ENCODE data around the gene FOXA2. TPM values are rescaled to one million over a fixed set of nuclear protein-coding genes. Genes with fewer than 3 reads are reported as not detected.
A peak's percentile ranks its signal among the peaks of the same experiment; 100 is the strongest.

The FOXA2 gene
- total and polyA plus RNA-seq, 2 of the 13 experiments (the other 11 are each of a cell fraction or from before 2014, with no cell fraction given) = 8.8 to 12.2 TPM

- TF ChIP-seq ZNF567 (CRISPR knock-in tag; IDR thresholded peaks at IDR 0.05; ENCODE audit: borderline replicate concordance) (peak; percentile 60), IRF9 (CRISPR knock-in tag; IDR thresholded peaks at IDR 0.05; ENCODE audit: borderline replicate concordance) (peak; percentile 58; the same call in 1 of the 2 replicates), ZNF709 (CRISPR knock-in tag; IDR thresholded peaks at IDR 0.05) (no peak), TAF15 (IDR thresholded peaks at IDR 0.05; ENCODE audit: low read depth, low read length, poor library complexity, severe bottlenecking) (no peak), GATAD1 (CRISPR knock-in tag; IDR thresholded peaks at IDR 0.05) (0 out of 2 replicates have a peak, but pooled peaks have one; percentile 11), ATF3 (CRISPR knock-in tag; IDR thresholded peaks at IDR 0.05) (no peak; the same call in 1 of the 2 replicates), IKZF5 (CRISPR knock-in tag; IDR thresholded peaks at IDR 0.05) (no peak; the same call in 1 of the 2 replicates), ZNF451 (CRISPR knock-in tag; IDR thresholded peaks at IDR 0.05) (no peak), ZNF576 (CRISPR knock-in tag; IDR thresholded peaks at IDR 0.05) (no peak), MTF1 (CRISPR knock-in tag; IDR thresholded peaks at IDR 0.05) (no peak), ZSCAN25 (CRISPR knock-in tag; IDR thresholded peaks at IDR 0.05) (peak; percentile 84), CREM (IDR thresholded peaks at IDR 0.05) (peak; percentile 63), CREM (CRISPR knock-in tag; IDR thresholded peaks at IDR 0.05) (no peak), RELA (CRISPR knock-in tag; IDR thresholded peaks at IDR 0.05) (no peak), PRDM15 (CRISPR knock-in tag; IDR thresholded peaks at IDR 0.05) (no peak), ARID2 (CRISPR knock-in tag; IDR thresholded peaks at IDR 0.05; ENCODE audit: borderline replicate concordance) (no peak), ZSCAN5A (CRISPR knock-in tag; IDR thresholded peaks at IDR 0.05; ENCODE audit: borderline replicate concordance) (no peak), MXI1 (IDR thresholded peaks at IDR 0.05; ENCODE audit: borderline replicate concordance, low read depth, low read length) (peak; percentile 43; the same call in 2 of the 3 replicates), HES4 (CRISPR knock-in tag; IDR thresholded peaks at IDR 0.05; ENCODE audit: borderline replicate concordance) (peak; percentile 0; the same call in 1 of the 2 replicates), ZNF674 (CRISPR knock-in tag; IDR thresholded peaks at IDR 0.05; ENCODE audit: low read depth) (no peak)
These were observed 425 bp downstream of the FOXA2 start (continued) for GRCh38 chr20:22583773-22584521.
